Peyer's patch (tissue), 4 donors: ENCODE measurements around the gene PIP4K2C. TPM values are rescaled to one million over a fixed set of nuclear protein-coding genes. Genes with fewer than 3 reads are reported as not detected.
A peak's percentile ranks its signal among the peaks of the same experiment; 100 is the strongest.

ENCODE experiments used
- DNase-seq, 3 donors: peaks; one replicate each; pipeline ENCODE4 v3.0.0-alpha.2; 2017 to 2019
- H3K27ac ChIP-seq, 4 donors: fragments of 200-600 bp; sonication (generic); one replicate each; pipeline ENCODE4 v1.5.1; 2016 to 2019
- H3K27me3 ChIP-seq, 2 donors: fragments of 200-600 bp; sonication (generic); one replicate each; pipeline ENCODE4 v1.5.1; 2019
- H3K36me3 ChIP-seq, 3 donors: fragments of 200-600 bp; sonication (generic); one replicate each; pipeline ENCODE4 v1.5.1; 2016 to 2019
- H3K4me1 ChIP-seq, 4 donors: fragments of 200-600 bp; sonication (generic); one replicate each; pipeline ENCODE4 v1.5.1; 2016 to 2019
- H3K4me3 ChIP-seq, 4 donors: fragments of 200-600 bp; sonication (generic); 1 replicate in 3 of 4; 2 replicates in 1 of 4; pipeline ENCODE4 v1.5.1; 2016 to 2019; ENCODE audit warnings: mild to moderate bottlenecking in 1 of 4
- H3K9me3 ChIP-seq, 4 donors: fragments of 200-600 bp; sonication (generic); one replicate each; pipeline ENCODE4 v1.5.1; 2016 to 2019; ENCODE audit warnings: mild to moderate bottlenecking in 1 of 4
- CTCF ChIP-seq, 6 experiments: fragments of 450-650 bp in 4 of 6; fragments of 200-600 bp in 2 of 6; sonication (generic) in 1 of 6; IDR thresholded peaks; one replicate each; pipeline ENCODE4 v1.5.1; 2017 to 2019; ENCODE audit warnings: antibody characterized with exemption in 6 of 6, mild to moderate bottlenecking in 3 of 6, moderate library complexity in 1 of 6
- POLR2A ChIP-seq, 2 donors: fragments of 450-650 bp; IDR thresholded peaks; one replicate each; pipeline ENCODE4 v1.5.1; 2017; ENCODE audit warnings: antibody characterized with exemption in 2 of 2, mild to moderate bottlenecking in 2 of 2, moderate library complexity in 2 of 2
- total RNA-seq, 4 donors: library from RNA; depleted of rRNA; stranded (reverse); fragments of >200 nt; gene quantifications; one replicate each; pipeline ENCODE4 v1.1.0, GENCODE V29; 2016

The PIP4K2C gene
- total RNA-seq, 4 donors from 2014 or later: 9.1 to 52.6 (median 37.9) TPM

DNA sequence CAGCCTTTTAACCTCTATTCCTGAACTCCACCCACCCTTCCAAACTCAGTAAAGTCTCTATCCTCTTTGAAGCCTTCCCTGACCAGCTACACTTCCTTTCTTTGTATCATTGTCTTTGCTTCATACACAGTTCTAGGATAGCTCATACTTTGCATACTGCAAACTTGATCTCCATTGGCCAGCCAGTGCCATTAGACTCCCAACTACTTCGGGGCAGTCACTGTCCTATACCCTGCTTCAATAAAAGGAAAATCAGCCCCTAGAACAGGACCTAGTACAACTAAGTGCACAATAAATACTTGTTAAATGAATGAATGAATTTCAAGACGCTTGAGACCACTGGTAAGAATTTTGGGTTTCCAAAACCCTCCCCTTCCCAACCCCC, 521 bp upstream of the PIP4K2C start:
- Histone ChIP-seq H3K4me3 (peak overlapping the region; percentile 54 to 87 (median 77)), H3K27ac (peak overlapping the region; percentile 68 to 83 (median 74)), H3K4me1 (peaks cover 0 to 17% (median 2%) of the 10 kb centered on the region in 4 donors), H3K27me3 (no peaks in the 10 kb centered on the region), H3K36me3 (peaks cover 0 to 12% (median 0%) of the 10 kb centered on the region in 3 donors), H3K9me3 (no peaks in the 10 kb centered on the region)
- no peak for DNase-seq
- TF ChIP-seq POLR2A (IDR thresholded peaks at IDR 0.05) (no peak), CTCF (IDR thresholded peaks at IDR 0.05) (no peak)

- TF ChIP-seq CTCF (IDR thresholded peaks at IDR 0.05) (no peak), POLR2A (IDR thresholded peaks at IDR 0.05) (no peak)
- Histone ChIP-seq H3K4me3 (peak overlapping the region; percentile 54 to 87 (median 77)), H3K4me1 (peaks cover 0 to 17% (median 2%) of the 10 kb centered on the region in 4 donors), H3K27ac (peak overlapping the region in 2 of 4 donors; percentile 73 to 83), H3K9me3 (no peaks in the 10 kb centered on the region), H3K36me3 (peaks cover 0 to 26% (median 0%) of the 10 kb centered on the region in 3 donors), H3K27me3 (no peaks in the 10 kb centered on the region)
- DNase-seq: no peak
Measured at GRCh38 chr12:57591782-57592325, 862 bp downstream of the PIP4K2C start.

DNA sequence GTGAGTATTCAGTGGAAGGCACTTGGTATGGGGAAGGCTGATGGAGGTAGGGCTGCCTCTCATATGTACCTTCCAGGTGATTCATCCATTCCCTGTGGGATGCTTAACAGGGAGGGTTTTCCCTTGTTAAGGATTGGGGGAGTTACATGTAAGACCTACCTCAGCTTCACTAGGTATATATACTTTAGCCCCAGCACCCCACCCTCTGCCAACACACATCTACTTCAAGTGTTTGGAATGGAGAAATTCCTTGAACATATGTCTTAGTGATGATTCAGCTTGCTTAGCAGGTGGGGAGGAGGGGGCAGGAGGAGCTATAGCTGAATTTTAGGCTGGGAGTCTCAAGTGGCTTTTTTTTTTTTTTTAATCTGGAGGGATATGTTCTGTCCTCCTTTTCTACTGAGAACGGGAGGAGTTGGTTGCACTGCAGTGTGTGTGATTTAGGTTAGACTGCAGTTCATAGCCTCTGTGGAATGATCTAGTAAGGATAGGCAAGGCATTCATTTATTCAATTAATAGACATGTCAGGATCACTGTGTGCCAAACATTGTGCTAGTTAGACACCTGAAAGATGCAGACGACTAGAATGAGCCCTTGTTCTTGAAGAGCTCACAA, 1.7 kb downstream of the PIP4K2C start:
- DNase-seq: no peak
- H3K27me3 ChIP-seq: no peaks in the 10 kb centered on the region
- H3K9me3 ChIP-seq: no peaks in the 10 kb centered on the region
- peaks cover 0 to 17% (median 2%) of the 10 kb centered on the region in 4 donors for H3K4me1 ChIP-seq
- H3K4me3 ChIP-seq: no peak overlapping the region
- no peak for TF ChIP-seq POLR2A (IDR thresholded peaks at IDR 0.05)
- no peak for TF ChIP-seq CTCF (IDR thresholded peaks at IDR 0.05)
- H3K27ac ChIP-seq: no peak overlapping the region
- peaks cover 0 to 27% (median 0%) of the 10 kb centered on the region in 3 donors for H3K36me3 ChIP-seq

GRCh38 chr12:57593187-57593586, 2.2 kb downstream of the PIP4K2C start:
- no peak for TF ChIP-seq POLR2A (IDR thresholded peaks at IDR 0.05)
- TF ChIP-seq CTCF (IDR thresholded peaks at IDR 0.05): no peak
- Histone ChIP-seq H3K27ac (no peak overlapping the region), H3K27me3 (no peaks in the 10 kb centered on the region), H3K4me1 (peaks cover 0 to 17% (median 2%) of the 10 kb centered on the region in 4 donors), H3K36me3 (peaks cover 0 to 33% (median 0%) of the 10 kb centered on the region in 3 donors), H3K4me3 (no peak overlapping the region), H3K9me3 (no peaks in the 10 kb centered on the region)
- DNase-seq: no peak

DNA sequence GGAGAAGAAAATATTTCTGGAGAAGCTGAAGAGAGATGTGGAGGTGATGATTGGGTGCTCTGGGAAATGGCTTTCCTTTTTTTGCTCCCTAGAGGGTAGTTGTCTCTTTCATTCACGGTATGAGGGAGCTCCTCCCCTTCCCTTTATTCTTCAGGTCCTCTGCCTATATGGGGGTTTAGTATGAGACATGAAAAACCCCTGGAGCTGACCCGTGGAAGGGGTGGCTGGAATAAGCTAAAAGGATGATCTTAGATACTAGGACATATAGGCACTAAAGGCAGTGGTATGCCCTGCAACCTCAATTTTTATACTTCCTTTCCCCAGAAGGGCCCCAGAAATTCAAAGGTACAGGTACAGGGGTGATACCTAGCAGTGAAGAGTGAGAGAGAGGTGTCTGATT, 9.4 kb downstream of the PIP4K2C start:
- Histone ChIP-seq H3K27me3 (no peaks in the 10 kb centered on the region), H3K27ac (no peak overlapping the region), H3K36me3 (peaks cover 0 to 59% (median 0%) of the 10 kb centered on the region in 3 donors), H3K4me3 (no peak overlapping the region), H3K9me3 (no peaks in the 10 kb centered on the region), H3K4me1 (peaks cover 0 to 19% (median 0%) of the 10 kb centered on the region in 4 donors)
- TF ChIP-seq POLR2A (IDR thresholded peaks at IDR 0.05) (no peak), CTCF (IDR thresholded peaks at IDR 0.05) (no peak)
- no peak for DNase-seq
